HG03521 (cell line): Measurements from ENCODE around the gene PIK3C2A.

Experiments
- ATAC-seq: cut with Tn5 transposase; IDR thresholded peaks from one replicate; pipeline ENCODE4 v1.9.1; 2021; ENCODE audit warnings: mild to moderate bottlenecking, moderate library complexity; ENCODE audit not compliant: unreplicated experiment

PIK3C2A gene

DNA sequence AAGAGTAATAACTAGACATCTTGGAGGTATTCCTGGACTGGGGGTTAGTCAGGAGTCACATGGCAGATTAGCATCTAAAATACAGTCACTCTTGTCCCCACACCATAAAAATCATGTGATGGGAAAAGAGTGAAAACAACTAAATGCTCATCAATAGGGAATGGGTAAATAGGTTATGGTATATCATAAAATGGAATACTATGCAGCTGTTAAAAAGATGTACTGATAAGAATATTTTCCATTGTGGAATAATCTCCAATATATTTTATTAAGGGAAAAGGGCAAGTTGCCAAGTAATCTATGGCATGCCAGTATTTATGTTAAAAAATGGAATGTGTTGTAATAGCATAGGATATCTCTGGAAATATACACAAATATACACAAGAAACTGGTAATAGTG, 6.6 kb upstream of the PIK3C2A start:
- no peak for ATAC-seq

DNA sequence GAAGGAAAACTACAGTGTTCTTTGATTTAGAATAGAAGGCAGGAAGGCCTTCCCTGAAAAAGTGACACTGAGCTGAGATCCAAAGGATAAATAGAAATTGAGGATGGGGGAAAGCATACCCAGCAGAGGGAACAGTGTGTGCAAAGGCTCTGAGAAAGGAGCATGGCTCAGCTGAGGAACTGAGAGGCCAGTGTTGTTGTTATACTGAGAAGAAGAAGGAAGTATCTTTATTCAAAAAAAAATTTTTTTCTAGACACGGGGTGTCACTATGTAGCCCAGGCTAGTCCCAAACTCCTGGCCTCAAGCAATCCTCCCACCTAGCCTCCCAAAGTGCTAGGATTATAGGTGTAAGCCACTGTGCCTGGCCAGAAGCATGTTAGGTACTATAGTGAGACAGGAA, 3.5 kb upstream of the PIK3C2A start:
- ATAC-seq, result no peak

DNA sequence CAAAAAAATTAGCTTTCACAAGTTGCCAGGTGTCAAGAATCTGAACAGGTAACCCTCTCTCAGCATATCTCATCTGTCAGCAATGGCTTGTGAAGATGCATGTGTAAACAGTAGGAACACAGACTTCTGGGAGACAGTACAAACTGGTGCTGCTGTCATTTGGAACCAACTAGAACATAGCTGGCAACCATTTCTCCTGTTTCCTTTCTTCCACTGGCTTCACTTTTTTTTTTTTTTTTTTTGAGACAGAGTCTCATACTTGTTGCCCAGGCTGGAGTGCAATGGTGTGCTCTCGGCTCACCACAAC, 2.1 kb upstream of the PIK3C2A start:
- no peak for ATAC-seq

DNA sequence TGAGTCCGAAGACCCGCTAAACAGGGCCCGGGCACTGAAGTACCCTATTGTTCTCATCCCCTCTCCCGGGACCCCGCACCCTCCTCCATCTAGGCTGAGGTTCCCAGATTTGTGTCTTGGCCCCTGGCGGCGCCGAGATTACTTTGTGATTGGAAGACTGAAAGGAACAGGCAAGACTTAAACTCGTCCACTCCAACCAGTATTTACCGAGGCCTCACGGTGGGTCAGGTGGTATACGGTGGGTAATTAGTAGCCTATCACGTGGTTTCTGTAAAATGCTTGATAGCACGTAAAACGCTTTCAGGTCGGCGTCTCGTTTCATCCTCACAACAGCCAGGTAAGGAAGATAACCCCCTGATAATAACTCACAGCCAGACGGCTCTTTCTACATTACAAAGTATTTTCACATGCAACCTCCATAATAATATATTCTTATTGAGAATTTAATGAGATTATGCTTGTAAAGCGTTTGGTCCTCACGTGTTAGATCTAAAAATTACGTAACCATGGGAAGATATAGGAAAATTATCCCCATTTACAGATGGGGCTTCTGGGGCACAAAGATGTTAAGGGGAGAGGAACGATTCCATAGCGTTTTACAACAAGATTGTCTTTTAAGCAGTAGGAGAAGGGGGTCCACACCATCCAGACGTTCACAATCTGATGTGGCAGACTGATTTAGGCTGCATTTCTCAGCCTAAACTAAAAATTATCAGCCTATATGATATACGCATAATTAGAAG, 642 bp upstream of the PIK3C2A start:
- peak; percentile 49 for ATAC-seq

DNA sequence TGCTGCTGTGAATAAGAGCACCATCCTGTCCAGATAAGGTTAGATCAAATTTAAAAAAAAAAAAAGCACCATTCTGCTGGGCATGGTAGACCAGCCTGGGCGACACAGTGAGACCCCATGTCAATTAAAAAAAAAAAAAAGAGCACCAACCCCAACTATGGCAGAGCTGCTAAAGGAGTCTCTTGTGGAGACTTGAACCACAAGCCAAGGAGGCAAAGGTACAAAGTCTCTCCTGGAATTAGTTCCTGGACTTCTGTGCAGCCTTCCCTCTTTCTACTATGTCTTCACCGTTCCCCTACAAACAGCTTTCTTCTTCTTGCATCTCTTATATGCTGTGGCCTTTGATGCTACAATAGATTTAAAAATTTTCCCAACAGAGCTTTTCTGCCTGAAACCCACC, 1.3 kb downstream of the PIK3C2A start:
- no peak for ATAC-seq

- no peak for ATAC-seq
These were observed 10.3 kb downstream of the PIK3C2A start for GRCh38 chr11:17197431-17197898.

DNA sequence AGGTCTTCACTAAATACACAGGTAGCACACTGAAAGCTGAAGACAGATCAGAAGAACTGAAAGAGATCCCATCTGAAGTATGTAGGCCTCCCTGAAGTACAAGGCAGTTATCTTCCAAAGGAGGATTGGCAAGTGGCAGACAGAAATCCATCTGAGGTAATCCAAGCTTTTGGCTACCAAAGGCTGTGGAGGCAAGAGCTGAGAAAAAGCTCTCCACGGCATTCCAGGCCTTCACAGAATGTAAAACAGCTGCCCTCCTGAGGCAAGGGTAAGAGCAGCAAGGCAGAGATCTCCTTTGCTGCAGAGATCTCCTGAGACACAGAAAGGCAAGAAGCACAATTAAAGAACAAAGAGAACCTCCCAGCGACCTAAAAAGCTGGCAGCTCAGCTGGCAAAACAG, 19.1 kb downstream of the PIK3C2A start:
- no peak for ATAC-seq

GRCh38 chr11:17186932-17187692, 20.7 kb downstream of the PIK3C2A start:
- no peak for ATAC-seq

DNA sequence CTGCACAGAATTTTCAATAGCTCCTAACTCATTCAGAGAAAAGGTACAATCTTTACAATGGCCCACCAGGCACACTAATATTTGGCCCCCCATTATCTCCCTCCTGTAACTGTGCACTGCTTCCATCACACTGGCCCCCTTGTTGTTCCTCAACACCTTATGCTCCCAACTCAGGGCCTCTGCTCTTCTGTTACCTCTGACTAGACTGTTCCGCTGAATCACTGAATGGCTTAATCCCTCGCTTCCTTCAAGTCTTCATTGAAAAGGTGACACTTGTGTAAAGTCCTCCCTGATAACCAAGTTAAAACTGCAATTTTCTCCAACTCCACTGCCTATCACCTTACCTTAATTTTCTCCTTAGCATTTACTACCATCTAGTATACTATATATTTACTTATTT, 21.8 kb downstream of the PIK3C2A start:
- no peak for ATAC-seq

GRCh38 chr11:17184882-17185587, 22.8 kb downstream of the PIK3C2A start:
- ATAC-seq, result no peak

DNA sequence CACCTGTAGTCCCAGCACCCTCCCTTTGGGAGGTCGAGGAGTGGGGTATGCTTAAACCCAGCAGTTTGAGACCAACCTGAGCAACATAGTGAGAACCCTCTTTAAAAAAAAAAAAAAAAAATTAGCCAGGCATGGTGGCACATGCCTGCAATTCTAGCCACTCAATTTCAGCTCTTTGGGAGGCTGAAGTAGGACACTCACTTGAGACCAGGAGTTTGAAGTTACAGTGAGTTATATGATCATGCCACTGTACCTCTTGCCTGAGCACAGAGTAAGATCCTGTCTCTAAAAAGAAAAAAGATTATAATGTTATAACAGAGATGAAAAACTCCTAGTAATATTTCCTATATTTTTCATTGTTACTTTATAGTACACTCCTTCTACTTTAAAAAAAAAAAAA, 23.9 kb downstream of the PIK3C2A start:
- no peak for ATAC-seq

GRCh38 chr11:17179970-17180369, 27.8 kb downstream of the PIK3C2A start:
- no peak for ATAC-seq

DNA sequence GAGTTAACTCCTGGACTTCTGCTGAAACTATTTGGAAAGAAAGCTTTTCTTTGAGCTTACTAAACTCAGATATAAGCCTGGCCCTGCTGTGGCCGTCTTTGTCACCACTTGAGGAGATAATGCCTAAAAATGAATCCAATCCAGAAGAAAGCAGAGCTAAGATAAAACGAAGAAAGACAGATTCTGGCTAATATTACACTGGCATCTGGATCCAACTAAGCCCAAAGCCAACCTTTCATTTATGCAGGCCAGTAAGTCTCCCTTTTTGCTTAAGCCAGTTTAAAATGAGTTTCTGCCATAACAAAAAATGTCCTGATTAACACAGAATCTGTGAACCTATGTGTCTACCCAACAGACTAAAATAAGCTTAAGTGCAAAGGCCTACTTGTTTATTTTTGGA, 34.5 kb downstream of the PIK3C2A start:
- ATAC-seq, result no peak

DNA sequence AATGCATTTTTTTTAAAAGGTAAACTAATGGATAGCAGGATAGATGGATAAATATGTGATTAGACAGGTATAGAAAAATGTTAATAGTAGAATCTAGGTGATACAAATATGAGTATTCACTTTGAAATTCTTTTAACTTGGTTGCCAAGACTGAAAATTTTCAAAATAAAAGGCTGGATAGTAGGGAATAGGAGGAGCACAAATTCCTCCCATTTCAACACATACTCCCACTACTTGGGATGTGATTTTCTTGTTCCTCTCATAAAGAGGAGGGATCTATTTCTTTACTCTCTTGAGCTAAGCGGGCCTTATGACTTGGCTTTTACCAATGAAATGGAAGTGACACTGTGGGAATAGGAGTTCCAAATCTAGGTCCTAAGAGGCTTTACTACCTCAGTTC, 35.9 kb downstream of the PIK3C2A start:
- ATAC-seq, result no peak

DNA sequence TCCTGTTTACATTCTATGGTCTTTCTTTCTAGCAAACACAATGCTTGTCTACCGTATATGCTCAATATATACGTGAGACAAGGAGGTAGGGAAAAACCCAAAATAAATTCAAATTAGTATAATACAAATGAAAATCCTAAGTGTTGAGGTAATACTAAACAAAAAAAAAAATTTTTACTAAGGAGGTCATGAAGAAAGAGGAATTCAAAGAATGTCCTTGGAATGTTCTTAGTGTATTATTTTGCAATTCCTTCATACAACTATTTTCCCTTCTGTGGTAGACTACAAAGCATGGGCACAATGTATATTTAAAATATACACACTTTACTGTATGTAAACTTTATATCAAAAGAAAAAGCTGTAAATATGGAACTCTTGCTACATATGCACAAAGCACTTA, 36.4 kb downstream of the PIK3C2A start:
- ATAC-seq, result no peak

- no peak for ATAC-seq
These were observed 37.9 kb downstream of the PIK3C2A start for GRCh38 chr11:17169876-17170275.

- no peak for ATAC-seq
These were observed 42.4 kb downstream of the PIK3C2A start for GRCh38 chr11:17165247-17165890.

GRCh38 chr11:17164361-17165246, 43.2 kb downstream of the PIK3C2A start:
- ATAC-seq, result no peak

DNA sequence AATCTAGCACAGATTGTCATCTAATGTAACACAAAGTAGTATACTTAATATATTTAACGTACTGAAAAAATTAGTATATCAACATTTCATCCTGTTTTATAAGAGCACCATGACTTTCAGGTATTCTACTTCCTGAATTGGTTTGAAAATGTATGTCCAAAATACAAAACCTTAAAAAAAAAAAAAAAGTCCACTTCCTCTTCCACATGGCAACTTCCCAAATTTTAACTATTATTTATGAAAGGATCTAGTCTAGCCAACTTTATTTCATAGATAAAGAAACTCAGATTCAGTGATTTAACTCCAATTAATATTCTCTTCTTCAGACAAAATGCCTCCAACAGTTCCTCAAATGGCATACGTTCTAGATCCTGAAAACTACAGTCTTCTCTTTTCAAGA, 44.0 kb downstream of the PIK3C2A start:
- no peak for ATAC-seq

DNA sequence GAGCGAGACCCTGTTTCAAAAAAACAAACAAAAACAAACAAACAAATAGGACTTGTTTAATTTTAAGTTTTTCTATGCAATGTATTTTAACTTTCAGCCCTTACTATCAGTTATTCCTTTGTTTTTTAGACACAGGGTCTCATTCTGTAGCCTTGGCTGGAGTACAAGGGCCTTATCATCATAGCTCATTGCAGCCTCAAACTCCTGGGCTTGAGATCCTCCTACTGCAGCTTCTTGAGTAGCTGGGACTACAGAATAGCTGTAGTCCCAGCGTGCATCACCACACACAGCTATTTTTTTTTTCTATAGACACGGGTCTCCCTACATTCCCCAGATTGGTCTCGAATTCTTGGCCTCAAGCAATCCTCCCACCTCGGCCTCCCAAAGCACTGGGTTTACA, 44.5 kb downstream of the PIK3C2A start:
- no peak for ATAC-seq
